ENCODE data around the gene PIR.
A peak's percentile ranks its signal among the peaks of the same experiment; 100 is the strongest.

The PIR gene

DNA sequence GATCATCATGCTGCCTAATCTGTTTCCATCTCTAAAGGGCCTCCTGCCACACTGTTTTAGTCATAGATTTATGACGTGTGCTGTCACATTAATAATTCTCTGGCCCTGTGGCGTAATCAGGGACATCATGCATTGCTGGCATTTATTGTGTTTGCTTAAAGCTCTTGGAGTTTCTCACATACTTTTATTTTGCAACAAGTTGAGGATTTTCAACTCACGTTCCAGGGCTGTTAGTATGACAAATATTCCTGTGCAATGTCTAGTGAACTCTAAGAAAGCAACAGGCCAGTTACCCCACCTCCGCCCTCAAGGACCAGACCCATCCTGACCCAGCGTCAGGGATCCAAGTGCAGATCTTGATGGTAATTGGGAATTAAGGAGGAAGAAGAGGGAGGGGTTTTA lies 150.1 kb downstream of the PIR start:
- DNase-seq = no peak

DNA sequence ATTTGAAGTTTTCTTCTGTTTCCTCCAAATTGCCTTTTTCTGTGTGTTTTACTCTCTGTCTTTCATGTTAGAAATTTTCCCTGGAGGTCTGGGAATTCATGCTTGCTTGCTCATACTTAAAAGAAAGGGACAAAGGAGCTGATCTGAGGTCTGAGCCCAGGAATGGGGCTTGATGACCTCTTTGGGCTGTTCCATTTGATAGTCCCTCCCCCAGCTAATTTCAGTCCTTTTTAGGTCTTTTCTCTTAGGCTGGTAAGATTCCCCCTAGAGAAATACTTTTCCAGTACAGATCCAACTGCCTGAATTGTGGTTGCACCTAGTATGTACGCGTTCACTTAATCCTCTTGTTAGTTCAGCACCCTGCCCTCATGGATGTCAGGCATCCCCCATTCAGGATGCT lies 152.3 kb downstream of the PIR start:
- no peak for DNase-seq

DNA sequence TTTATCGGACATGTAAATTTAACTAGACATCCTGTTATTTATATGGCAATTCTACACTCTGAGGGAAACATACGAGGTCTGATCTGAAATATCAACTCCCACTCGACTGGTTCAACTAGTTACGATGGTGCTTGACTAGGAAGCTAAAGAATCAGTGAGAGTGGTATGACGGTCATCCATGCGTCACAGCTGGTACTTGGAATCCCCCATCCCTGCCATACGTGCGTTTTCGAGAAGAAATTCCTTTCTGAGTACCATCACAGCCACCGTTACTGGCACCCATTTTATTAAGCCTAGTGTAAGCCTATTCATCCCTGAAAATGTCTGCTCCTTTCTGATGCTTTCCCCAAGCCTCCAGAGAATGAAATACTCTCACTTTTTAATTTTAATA lies 157.1 kb downstream of the PIR start:
- no peak for DNase-seq

DNA sequence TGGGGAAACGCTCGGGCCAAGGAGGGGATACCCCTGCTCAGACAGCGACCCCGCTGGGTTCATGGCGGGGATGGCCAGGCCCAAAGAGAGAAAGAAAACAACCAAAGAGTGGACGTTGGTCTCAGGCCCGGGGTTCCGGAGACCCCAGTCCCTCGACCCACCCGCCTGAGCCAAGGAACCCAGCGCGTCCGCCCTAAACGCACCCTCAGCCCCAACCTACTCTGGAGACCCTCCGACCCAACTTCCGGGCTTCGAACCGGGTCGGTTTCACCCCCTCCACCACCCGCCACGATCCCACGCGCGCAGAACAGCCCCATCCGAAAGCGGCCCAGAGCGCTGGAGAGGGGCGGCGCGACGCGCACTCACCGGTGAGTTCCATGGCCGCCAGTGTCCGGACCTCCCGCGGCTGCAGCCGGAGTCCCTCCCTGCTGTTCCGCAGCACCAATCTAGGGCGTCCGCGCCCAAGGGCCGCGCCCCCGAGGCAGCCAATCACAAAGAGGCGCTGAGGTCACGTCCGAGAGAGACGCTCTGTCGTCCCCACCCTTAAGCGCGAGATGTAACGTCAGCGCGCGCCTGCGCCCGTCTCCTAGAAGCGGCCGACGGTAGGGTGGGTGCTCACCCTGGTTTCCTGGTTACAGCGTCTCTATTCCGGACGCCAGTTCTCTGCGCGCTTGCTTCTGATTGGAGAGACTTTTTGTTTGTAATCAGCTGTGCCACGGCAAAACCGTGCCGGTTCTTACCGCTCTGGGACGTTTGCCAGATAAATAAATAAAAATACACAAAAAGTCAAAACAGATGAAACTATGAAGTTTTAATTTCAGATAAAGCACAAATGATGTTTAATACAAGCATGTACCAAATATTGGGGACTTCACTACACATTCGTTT lies 157.8 kb downstream of the PIR start, which contains the start of gene PIGA:
Gene PIGA, minus strand, starts transcription at position 389 of the 888 bp plus-strand sequence. CDS start 3,593 bp downstream, outside the sequence.
- DNase-seq = peak; percentile 93

Data from midbrain (tissue), 1 donor.